Embryonic facial prominence (tissue), 1 donor: ENCODE measurements around the gene ATP10A.

ENCODE experiments used
- DNase-seq: peaks from one replicate; pipeline ENCODE4 v3.0.0-alpha.2; 2016; ENCODE audit errors: extremely low spot score

ATP10A gene

DNA sequence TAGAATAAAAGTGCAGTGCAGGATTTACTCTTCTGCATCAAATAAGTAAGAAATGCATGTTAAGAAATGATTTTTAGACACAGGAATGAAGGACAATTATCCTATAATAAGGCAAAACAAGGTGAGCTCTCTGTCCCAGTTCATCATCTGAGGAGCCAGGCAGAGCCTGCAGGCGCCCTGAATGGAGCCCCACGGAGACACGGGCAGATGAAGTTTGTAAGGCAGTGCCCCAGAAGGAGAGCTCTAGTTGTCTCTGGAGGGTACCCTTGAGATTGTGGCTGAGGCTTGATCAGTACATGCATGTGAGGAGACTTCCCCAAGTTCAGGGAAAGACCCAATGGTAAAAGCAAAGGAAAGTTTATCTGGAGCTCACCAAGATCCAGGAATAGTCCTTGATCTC, 50.3 kb downstream of the ATP10A start:
- DNase-seq = no peak

DNA sequence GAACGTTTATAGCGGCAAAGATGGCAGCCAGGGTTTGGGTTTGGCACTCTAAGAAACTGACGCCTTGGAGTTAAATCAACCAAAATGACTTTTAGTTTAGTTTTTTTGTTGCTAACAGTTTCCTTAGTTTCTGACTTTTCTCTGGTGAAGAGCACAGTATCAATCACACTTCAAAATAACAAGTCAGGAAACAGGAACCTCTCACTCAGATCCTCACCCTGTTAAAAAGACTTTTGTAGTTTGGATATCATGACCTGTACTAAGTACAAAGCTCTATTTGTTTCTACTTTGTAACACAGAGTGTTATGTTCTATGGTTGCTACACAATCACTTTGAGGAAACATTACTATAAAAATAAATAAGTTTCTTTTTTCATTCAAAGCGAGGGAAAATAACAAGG, 51.1 kb downstream of the ATP10A start:
- DNase-seq = no peak

DNA sequence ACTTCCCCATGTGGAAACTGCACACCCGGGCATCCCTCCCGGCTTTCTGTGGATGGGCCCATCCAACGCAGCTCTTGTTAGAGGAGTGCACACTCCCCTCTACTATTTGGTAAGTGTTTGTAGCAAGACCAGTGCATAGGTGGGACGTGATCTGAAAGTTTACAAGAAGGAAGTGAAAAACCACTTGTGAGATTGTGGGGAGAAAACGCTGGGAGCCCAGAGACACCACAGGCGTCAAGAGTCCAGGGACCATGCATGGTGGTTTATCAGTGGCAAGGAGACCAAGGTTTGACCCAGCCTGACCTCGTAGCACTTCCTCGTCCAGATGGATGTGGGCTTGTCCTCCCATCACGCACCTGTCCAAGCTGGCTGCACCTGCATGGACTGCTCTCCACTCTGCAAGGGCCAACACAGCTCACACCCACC, 51.6 kb downstream of the ATP10A start:
- DNase-seq = no peak

DNA sequence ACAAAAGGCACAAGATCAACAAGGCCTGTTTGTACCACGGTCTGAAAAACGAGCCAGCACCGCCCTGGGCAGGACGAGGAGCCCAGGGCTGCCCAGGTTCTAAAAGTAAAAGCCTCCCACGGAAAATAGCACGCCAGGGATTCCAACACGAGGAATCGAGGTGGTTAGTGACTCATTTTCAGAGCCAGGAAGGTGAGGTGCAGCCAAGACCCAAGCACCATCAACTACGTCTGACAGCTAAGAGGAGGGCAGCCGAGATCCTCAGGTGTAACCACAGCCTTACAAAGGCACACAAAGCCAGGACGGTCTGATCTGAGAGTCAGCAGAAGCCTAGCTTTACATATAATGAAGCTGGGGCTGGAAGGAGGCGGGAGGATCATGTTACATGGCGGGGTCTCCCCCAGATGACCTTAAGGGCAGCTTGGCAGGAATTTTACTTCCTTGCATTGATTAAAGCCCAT, 52.5 kb downstream of the ATP10A start:
- DNase-seq = no peak

DNA sequence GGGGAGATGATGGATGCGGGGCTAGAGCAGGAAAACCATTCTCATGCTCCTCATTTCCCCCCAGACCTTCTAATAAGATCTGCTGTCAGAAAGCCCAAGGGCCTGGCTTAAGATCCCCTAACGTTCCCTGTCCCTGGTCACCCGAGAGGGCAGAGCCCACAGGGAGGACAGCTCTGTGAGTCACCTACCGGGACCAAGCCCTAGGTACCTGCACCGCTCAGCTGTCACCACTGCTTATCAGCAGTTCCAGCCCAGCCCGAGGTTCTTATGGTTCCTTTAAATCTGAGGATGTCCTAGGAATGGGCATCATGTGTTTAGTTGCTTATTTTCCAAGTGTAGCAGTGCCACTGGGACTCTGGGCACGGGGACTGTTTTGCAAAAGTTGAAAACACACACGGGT, 53.0 kb downstream of the ATP10A start:
- DNase-seq = no peak

DNA sequence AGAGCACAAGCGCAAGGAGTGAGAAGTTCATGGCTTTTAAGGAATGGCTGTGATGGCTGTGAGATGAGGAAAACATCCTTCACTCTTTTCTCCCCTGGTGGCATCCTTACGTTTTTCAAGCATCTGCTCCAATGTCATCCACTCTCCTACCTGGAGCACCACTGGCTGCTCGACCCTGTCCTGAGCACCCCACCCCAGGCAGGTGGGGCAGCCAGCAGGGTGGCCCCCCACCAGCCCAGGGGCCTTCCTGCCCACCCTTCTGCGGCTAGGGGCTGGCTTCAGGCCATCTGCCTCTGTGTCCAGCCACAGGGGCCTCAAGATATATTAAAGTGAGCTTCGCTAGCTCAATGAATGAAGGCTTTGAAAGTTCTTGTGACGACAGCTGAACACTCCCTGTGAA, 56.1 kb downstream of the ATP10A start:
- no peak for DNase-seq

DNA sequence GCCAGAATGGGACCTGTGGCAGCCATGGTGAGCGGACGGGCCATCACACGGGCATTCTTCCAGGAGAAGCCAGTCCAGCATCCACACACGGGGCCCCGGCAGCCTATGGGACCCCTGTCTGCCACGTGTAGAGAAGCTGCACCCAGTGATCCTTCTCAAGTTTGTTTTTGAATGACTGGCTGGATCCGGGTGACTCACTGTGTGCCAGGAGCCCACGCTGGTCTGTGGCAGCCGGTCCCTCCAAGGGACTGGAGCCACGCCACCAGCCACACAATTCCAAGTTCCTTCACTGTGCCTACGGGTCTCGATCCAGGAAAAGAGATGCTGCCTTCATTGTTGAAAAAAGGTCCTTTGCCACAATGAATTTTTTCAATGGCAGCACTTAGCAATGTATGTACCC, 58.1 kb downstream of the ATP10A start:
- no peak for DNase-seq

DNA sequence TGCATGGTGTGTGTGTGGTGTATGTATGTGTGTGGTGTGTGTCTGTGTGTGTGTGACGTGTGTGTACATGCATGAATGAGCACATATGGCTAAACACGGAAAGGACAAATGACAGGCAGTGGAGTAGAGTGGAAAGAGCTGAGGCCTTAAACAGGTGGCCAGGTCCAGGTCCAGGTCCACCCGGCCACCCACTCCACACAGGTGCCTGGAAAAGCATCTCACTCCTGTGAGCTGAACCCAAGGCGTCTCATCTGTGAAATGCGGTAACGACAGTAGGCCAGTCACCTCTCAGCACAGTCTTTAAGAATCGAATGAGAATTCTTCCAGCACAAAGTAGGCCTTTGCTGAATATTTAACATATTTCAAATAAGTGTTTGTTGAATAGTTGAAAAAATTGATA, 58.7 kb downstream of the ATP10A start:
- DNase-seq = no peak

DNA sequence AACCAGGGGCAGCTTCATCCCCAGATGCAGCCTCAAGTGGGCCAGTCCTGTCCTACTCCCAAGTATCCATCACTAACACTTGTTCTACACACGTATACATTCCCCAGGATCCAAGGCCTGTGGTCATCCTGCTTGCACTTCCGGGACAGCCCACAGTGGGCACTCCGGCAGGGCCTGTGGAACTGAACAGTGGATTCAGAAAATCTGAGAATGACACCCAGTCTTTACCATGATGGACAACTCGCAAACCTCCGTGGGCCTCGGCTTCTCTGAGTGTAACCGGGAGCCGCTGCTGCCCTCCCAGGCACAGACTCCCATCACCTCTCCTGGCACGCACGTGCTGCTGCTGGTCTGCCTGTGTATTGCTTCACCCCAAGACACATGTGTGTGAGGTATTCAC, 59.6 kb downstream of the ATP10A start:
- DNase-seq = no peak

DNA sequence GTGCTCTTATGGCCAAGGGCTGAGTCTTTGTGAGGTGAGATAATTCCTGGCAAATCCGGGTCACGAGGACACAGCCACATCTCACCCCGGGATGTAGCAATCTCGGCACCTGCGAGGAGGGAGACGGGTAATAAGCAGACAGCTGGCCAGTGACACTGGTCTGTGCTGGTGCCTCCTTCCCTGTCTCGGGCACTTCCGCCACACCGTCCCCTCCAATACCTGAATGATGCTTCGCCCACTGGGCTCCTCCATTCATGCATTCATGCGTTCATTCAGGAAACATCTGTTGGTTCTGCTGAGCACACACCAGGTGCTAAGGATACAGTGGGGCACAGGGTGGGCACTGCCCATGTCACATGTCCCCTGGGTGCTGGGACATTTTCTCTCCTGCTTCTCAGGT, 60.1 kb downstream of the ATP10A start:
- DNase-seq = no peak

DNA sequence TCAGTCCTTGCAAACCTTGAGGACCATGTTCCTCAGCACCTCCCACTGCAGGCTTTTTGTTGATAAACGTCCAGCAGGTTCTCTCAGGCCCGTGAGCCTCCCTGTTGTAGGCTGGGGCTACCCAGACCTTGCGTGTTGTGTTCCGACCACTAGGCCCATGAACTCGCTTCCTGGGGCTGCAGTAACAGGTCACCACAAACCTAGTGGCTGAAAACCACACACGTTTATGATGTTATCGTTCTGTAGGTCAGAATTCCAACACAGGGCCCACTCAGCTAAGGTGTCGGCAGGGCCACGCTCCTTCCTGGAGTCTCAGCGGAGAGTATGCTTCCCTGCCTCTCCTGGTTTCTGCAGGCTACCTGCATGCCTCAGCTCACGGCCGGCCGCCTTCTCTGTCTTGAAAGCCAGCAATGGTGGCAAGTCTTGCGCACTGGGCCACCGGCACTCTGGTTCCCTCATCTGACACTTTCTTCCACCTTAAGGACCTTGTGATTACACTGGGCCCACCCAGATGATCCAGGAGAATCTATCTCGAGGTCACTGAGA, 60.8 kb downstream of the ATP10A start:
- no peak for DNase-seq

DNA sequence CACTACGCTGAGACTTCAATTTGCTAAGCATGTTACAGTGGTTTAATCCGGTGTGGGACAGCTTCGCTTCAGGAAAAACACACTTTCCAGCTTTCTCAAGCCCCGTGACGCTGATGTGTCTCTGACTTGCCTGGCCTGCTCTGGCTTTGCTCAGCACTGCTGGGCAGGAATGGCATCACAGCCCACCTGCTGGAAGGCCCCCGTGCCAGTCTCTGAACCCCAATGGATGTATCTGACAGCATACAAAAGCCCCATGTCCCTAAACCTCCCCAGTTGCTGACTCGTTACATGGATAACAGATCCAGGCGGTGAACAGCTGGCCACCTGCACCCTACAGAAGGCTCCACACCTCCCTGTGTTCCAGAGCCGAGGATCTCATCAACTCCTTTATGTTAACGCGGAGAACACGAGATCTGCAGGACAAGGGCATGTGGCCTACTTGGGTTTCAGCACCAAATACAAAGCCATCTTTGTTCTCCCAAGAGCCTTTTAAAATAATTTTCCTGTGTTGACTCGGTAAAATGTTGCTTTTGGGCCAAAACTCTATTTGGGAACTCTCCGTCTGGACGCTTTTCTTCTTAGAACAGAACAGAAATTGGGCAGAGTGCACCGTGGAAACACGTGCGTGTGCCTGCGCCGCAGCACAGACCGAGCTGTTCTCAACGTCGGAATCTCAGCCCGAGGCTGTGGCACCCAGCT, 61.4 kb downstream of the ATP10A start:
- DNase-seq = no peak

DNA sequence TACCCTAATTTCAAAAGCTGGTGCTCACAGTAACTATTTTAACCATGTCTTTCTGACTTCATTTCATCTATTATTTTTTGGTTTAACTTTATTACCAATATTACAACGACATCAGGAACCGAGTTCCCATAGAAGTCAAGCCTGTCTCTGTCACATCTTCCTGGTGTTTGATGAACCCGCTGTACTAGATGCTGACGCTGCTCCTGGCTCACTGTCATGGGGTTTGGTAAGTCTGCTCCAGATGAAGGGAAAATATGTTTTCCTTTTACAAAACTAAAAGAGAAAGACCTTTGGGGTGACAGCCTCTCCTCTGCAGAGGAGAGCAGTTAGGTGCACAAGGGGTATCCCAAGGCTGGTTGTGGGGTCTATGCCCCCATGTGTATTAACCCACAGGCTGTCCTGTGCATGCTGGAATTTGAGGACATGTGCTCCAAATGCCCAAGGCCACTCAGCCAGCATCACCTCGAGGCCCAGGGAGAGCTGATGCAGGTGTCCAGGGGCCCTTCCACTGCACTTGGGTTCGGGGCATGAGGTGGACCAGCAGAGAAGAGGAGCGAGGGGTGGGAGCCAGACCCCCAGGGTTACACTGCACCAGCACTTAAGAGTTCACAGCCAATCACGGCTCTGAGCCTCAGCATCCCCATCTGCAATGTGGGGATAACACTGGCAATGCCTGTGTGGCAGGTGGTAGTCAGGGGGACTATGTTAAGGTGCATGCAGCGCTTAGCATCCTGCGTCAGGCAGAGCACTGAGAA, 62.2 kb downstream of the ATP10A start:
- no peak for DNase-seq

DNA sequence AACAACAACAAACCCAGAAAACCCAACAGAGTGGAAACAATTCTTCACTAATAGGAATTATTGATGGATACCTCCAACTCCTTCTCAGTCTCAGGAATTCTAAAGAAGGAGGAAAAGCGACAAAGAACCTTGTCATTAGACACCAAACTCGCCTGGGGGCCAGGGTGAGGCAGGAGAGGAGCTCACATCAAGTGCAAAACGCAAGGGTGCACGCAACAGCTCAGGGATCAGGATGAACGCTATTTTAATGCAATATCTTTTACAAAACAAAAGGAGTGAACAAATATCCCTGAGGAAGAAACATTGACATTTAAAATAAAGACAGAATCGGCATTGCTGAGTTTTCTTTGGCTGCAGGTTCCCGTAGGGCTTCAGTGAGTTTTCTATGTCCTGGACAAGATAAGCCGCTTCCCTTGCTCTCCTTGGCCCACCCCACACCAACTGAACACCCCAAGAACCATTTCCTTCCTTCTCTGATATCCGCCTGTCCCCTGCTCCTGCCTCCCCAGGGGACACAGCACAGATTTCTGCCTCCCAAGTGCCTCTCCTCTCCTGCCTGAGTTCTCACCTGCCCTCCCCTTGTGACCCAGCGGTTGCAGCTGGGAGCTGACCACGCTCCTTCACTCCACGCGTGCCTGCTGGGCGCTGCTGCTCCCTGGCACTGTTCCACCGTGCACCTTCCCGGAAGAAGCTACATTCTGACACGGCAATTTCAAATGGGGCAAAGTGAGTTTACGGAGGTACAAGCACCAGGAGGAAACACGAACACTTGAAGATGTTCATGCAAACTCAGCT, 63.0 kb downstream of the ATP10A start:
- no peak for DNase-seq

DNA sequence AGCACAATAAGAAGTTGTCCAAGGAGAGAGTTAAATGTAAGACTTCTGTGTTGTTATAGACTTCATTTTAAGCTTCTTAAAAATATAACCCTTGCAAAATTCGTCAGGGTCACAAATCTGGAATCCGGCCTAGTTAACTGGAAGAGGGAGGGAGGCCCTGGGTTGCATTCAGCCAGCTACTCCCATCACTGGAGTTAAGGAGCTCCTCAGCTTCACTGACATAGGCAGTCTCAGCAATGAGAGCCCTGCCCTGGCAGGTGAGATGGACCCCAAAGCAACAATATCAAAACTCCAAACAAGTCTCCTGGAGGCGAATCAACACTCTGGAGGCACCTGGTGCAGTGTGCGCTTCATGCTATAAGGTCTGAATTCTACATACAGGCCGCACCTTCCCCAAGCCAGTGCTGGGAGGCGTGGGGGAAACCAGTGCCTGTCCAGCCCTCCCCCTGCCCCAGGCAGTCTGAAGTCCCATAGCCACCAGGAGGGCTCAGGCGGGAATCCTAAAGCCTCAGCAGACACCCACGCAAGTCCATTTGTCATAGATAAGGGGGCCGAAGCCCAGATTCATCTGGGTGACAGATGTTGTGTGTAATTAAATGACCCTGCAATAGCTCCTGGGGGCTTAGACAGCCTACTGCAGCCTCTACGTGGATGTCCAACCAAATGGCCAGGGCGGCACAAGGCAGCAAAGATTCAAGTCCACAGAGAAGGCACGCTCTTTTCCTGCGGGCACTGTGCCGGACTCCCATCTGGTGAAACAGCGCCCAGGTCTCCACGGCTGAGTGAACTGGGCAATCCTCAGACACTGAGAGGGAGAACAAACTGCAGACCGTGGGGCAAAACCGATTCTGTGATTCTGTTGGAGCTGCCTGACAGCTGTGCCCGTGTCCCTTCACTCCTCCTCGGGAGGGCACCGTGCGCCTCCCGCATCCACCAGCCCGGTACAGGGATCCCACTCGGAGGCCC, 64.9 kb downstream of the ATP10A start:
- DNase-seq = no peak

DNA sequence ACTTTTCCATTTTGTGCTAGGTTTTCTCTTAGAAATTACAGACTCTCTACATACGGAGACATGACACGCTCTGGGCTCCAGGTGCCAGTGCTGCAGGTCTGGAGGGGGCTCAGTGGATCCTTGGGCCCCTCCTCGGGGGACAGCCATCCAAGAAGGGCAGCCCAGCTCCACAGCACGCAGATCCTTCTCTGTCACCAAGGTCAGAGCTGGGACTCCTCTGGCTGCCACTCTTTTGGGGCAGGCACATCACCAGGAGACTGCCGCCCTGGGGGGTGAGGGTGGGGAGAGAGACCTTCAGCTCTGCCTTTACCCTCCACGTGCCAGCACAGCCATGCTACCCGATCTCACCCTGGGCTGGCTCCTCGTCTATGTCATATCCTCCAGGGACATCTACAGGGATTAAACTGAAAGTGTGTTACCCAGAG, 65.6 kb downstream of the ATP10A start:
- no peak for DNase-seq

DNA sequence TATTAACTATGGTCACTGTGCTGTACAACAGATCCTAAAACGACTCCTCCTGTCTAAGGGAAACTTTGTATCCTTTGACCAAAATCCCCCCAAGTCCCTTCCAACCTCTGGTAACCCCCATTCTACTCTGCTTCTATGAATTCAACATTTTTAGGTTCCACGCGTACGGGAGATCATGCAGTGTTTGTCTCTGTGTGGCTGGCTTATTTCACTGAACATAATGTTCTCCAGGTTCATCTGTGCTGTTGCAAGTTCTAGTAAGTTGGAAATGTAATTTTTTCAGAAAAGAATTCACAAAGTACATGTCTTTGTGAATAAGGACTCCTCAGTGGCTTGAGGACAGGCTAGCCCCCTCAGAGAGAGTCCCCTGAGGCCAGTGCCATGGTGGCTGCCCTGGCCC, 66.1 kb downstream of the ATP10A start:
- no peak for DNase-seq

DNA sequence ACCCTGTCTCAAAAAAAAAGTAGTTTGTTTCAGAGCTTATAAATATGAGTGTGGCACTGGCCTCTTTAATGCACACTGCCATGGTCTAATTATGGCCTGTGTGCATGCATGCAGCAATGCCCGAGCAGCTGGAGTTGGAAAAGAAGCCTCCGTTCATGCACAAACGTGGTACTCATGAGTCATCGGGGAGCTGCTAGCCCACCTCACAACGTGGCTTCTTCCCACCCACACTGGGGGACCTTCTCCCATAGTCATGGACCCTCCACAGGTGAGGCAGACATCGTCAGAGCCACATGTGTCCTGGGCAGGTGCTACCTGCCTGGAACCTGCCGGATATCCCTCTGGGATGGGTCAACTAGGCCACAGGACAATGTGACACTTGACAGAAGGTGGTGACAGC, 66.7 kb downstream of the ATP10A start:
- DNase-seq = no peak

DNA sequence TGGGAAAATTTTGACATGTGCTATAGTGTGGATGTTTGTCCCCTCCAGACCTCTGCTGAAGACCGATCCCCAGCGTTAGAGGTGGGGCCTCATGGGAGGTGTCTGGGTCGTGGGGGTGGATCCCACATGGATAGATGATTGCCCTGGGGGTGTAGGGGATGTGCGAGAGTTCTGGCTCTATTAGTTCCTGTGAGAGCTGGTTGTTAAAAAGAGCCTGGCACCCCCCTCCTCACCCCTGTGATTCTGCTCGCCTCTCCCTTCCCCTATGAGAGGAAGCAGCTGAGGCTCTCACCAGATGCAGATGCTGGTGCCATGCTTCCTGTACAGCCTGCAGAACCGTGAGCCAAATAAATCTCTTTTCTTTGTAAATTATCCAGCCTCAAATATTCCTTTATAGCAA, 67.4 kb downstream of the ATP10A start:
- no peak for DNase-seq

DNA sequence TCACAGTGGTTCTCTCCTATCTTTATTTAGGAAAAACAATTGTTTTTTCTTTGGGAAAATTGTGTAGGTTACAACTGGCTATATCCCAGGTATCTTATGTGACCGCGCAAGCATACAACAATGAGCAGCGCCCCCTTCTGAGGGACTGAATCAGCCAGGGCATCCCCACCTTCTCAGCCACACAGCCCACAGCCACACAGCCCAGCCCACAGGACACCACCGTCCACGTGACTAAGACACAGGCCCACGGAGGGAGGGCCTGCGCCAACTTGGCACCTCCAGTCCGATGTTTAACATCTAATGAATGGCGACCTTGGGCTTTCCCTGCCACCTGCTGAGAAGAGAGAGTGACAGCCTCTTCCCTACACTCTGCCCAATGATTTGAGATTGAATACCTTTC, 68.1 kb downstream of the ATP10A start:
- no peak for DNase-seq

DNA sequence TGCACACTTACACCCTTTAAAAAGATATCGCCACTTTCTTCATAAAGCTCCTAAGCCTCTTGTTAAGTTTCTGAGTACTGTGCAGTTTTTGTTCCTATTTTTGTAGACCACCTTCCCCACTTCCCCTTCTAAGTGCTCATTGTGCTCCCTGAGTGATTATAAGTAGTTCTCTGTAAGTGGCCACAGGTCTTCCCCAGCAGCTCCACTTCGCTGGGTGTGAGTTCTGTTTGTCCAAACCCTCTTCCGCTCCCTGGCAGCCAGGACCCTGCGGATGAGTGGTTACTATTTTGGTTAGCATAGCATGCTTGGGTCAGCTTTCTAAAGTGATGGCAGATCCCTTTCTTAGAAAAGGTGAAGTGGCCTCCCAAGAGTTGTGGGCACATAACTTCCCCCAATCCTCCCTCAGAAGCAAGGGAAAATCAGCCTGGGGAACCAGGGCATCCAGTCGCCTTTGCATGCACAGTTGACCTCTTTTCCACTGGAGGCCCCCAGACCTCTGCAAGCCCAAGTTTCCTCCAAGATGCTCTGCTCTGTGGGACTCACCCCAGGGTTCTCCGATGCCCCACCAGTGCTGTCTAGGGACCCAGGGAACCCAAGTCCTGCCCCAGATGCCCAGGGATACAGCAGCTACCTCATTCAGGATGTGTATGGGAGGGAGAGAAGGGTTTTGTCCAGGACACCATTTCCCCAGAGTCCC, 69.6 kb downstream of the ATP10A start:
- DNase-seq = no peak
